Stimulated activated CD8-positive, alpha-beta memory T cell treated with anti-CD3 and anti-CD28 coated beads, Interleukin-12 subunit alpha, Interleukin-12 subunit beta, amount 100 ng/mL, for 24 hours (primary cell): Measurements from ENCODE around the gene CEACAM18.
"Not testable (repeated sequence)": the region's sequence is repeated elsewhere in the genome, so short reads cannot be mapped to it uniquely, and the experiment has no call there.

ENCODE experiments used
- DNase-seq: peaks from one replicate; pipeline ENCODE4 v3.0.0-alpha.2; 2020; ENCODE audit errors: extremely low read depth

The CEACAM18 gene

DNA sequence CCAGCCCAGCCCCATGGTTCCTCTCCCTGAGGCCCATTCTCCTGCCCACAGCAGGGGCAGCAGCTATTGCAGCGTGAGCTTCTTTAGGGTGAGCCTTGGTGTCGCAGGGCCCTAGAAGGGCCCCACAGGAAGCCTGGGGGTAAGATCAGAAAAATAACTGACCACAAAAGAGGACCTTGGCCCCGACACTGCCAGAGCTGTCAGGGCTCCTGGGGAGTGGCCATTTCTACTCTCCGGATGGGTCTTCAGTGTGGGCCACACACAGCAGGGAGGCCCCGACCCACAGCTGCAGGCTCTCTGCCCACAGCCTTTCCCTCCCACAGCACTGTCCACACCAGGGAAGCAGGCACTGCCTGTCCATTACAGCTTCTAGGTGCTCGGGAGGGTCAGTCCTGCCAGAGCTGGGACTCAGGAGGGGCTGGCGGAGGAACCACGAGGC, 16.6 kb upstream of the CEACAM18 start:
- DNase-seq, result no peak

DNA sequence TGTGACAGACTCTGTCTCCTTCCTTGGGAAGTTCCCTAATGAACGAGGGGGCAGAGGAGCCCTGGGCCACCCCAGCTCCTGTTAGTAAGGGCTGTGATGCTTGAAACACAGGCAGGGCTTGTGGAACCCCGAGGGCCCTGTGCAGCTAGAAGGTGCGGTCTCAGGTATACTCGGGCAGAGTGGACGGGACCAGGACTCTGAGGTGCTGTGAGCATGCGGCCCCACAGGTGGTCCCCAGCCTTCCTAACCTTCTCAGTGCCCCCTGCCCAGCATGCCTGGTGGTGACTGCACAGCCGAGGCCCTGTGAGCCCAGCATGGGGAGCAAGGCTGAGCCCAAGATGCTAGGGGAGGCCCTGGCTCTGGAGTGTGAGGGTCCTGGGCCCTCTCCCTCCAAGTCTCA, 16.1 kb upstream of the CEACAM18 start:
- no peak for DNase-seq

DNA sequence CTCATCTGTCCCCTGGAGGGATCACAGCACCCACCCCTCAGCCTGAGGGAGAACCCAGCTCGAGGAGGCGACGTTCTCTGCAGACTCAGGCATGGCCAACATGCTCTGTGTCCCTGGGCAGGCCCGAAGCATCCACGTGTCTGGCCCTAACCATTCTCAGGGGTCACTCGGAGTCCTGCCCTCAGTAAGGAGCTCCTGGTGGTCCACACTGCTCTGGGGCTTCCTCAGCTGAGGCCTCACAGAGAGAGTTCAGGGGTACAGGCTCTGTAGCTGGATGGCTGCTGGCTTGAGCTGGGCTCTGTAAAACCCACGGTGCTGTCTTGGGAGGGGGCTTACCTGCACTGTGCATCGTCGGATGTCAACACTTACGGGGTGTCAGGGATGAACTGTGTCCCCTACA, 15.7 kb upstream of the CEACAM18 start:
- no peak for DNase-seq

DNA sequence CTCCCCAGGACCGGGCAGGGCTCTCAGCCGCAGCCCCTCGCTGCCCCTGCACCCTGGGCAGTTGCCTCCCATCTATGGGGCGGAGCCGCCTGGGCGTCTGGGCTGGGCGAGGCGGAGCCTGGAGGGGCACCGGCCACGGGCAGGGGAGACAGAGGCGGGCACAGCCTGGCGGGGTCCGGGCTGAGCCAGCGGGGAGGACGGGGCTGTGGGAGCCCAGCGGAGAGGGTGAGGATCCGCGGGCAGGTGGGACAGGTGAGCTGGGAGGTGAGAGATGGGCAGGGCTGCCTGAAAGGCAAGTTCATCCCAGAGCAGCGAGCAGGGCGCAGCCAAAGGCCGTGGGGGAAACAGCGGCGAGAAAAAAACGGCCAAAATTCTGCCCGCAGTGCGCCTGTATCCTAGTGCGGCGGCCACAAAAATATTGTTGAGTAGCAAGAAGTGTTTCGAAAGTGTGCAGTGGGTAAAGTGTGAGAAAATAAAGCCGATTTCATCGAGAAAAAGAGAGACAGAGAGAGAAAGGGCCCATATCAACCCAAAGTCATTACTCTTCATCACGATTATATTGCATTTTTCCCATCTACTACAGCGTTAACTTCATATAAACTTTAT, 14.3 kb upstream of the CEACAM18 start:
- not testable (repeated sequence) for DNase-seq

DNA sequence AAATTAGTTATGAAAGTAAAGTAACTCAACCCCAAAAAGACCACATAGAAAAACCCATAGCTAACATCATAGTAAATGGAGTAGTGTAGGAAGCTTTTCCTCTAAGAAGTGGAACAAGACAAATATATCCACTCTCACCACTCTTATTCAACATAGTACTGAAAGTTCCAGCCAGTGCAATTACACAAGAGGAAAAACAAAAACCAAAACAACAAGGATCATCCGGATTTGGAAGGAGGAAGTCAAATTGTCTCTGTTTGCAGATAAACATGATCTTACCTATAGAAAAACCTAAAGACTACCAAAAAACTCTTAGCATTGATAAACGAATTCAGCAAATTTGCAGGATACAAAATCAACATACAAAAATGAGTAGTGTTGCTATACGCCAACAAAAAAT, 11.6 kb upstream of the CEACAM18 start:
- no peak for DNase-seq

DNA sequence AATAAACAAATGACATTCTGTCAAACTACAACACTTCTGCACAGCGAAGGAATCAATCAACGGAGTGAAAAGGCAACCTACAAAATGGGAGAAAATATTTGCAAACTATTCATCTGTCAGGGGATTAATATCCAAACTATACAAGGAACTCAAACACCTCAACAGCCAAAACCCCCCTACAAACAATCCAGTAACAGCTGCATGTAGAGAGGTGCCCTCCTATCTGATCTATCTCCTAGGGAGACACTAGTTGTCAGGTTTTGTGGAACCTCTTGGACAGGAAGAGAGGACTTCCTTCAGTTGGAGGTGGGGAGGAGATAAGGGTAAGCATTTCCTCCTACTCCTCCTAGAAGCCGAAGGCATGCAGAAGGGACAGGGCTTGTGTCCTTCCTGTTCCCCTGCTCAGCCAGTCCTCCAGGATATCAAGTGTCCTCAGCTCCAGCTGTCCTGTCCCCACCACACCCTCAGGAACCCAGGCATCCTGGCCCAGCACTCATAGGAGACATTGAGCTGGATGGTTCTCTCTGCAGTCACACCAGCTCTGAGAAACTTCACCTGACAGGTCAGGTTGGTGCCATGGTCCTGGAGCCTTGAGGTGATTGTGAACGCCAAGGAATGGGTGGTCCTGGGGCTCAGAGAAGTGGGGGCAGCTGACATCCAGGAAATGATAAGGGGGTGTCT, 10.3 kb upstream of the CEACAM18 start:
- no peak for DNase-seq

DNA sequence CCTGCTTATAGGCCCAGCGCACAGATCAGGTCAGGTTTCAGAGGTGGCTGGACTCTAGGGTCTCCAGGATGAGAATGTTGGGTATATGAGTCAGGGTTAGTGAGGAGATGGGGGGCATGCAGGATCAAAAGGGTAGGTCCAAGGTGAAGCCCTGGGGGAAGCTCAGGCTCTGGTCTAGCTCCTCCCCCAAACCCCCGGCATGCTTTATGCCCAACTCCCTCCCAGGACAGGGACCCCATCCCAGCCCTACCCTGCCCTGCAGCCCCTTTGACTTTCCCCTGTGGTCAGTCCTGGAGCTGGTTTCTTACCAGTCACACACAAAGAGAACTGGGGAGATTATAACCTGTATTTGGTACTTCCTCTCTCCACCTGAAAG, 9.8 kb upstream of the CEACAM18 start:
- DNase-seq, result no peak

DNA sequence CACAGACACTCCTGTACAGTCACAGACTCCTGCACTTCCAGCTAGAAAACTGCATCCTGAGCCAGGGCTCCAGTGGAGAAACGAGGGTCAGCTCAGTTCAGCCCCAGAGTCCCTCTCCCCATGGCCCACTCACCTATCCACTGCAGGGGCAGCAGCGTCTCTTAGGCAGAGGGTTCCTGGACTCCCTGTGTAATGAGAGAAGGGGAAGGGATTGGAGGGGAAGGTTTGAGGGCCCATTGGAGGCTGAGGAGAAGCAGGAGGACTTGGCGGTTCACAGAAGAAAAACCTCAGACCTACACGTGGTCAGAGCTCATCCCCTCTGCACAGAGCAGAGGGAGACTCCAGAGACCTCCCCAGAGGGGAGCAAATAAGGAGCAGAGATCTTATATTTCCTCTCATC, 9.2 kb upstream of the CEACAM18 start:
- DNase-seq, result no peak

DNA sequence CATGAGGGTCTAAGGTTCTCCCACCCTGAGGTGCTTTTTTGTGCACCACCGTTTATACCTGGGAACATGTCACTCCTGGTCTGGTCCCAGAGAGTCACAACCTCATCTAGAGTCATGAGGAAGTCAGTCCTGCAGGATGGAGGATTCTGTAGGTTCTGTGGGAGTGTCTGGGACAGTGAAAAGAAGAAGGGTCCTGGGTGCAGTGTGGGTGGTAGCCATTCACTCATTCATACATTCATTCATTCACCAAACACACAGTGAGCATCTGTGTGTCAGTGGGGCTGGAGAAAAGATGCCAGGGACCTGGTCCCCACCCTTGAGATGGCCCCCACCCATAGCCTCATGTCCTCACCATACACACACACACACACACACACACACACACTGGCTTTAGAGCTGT, 8.7 kb upstream of the CEACAM18 start:
- DNase-seq, result no peak

DNA sequence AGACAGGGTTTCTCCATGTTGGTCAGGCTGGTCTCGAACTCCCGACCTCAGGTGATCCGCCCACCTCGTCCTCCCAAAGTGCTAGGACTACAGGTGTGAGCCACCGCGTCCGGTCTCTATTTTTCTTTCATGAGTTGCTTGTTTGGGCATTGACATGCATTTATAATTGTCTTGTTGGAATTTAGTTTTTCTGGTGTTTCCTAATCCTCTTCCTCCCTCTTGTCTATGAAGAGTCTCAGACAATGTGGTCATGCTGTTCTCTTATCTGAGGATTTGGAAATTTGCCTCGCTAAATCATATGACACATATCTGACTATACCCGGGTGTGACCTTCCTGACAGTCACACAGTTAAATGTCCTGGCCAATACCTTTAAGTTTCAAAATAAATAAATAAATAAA, 7.4 kb upstream of the CEACAM18 start:
- DNase-seq, result no peak

DNA sequence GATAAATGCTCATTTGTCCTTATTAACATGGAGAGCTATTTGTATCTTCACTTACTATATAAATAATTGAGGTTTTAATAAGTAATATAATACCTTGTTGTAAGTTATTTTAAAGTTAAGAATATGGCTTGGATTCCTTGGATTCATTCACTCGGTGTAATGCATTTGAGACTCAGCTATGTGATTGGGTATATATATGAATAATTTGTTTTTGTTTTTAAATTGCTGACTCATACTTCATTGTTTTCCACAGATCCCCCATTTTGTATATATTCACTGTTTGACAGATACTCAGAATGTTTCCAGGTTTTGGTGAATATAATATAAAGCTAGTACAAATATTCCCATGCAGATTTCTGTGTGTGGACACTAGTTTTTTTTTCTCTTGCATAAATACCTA, 6.8 kb upstream of the CEACAM18 start:
- DNase-seq, result no peak

DNA sequence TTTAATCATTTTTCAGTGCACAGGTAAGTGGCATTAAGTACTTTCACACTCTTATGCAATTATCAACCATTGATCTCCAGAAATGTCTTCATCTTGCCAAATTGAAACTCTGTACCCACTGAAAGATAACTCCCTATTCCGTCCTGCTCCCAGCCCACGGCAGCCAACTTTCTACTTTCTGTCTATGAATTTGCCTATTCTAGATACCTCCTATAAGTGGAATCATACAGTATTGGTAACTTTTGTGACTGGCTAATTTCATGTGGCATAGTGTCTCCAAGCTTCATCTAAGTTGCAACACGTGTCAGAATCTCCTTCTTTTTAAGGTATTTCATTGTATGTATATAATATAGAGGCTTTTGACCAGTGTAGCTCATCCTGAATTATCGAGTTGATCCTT, 5.7 kb upstream of the CEACAM18 start:
- no peak for DNase-seq

DNA sequence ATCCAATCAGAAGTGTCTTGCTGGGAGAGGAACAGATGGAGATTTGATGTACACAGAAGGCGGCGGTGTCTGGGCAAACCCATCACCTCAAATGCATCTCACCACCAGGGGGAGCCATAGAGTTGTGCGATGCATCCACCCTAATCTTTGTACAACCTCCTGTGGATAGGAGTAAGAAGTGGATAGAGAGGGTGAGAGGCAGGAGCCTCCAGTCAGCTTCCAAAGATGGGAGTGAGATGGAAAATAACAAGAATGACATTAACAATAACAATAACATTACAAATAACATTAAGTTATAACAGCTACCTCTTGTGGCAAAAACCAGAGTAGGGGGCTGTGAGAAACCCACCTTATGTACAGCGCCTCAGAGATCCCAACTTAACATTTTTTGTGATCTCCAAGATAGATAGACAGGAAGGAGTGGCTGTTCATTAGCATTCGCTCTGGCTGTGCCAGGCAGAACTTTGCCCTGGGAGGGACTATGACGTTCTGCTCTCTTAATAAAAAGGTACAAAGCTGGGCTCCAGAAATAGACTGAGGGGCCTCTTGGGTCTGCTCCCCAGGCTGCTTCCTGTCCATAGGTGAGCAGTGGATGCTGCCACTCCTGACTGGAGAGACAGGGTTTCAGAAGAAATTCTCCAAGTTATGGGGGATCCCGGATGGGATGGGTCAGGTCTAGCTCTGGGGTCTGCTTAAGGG, 5.2 kb upstream of the CEACAM18 start:
- peak; percentile 74 for DNase-seq

DNA sequence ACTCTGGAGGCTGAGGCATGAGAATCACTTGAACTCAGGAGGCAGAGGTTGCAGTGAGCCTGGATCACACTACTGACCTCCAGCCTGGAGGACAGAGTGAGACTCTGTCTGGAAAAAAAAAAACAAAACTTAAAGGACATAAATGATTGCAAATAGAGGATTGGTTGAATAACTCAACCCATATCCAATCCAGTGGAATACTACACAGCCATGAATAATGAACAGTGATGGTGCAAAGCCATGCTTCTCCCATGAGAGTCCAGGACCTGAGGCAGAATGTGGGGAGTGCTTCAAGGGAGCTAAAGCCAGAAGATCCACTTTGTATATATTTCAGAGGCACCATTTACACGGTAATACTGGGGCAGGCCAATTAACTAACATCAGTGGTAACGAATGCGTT, 2.2 kb upstream of the CEACAM18 start:
- no peak for DNase-seq

DNA sequence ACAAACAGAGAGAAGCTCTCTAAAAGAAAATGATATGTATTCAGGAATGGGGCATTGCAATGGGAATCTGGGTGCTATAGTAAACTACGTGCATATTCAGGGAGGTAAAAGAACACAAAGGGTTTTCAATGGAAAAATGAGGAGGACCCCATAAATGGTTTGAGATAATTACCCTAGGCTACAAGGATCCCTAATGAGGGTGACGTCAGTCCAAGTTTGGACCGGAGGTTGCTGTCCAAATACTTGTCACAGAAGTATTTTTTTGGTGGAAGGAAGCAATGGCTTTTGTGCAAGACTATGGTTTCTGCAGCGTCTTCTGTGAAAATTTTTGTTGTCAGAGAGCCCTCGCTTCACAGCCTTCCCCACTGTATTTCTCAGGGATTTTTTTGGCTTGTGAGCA, 995 bp upstream of the CEACAM18 start:
- no peak for DNase-seq

DNA sequence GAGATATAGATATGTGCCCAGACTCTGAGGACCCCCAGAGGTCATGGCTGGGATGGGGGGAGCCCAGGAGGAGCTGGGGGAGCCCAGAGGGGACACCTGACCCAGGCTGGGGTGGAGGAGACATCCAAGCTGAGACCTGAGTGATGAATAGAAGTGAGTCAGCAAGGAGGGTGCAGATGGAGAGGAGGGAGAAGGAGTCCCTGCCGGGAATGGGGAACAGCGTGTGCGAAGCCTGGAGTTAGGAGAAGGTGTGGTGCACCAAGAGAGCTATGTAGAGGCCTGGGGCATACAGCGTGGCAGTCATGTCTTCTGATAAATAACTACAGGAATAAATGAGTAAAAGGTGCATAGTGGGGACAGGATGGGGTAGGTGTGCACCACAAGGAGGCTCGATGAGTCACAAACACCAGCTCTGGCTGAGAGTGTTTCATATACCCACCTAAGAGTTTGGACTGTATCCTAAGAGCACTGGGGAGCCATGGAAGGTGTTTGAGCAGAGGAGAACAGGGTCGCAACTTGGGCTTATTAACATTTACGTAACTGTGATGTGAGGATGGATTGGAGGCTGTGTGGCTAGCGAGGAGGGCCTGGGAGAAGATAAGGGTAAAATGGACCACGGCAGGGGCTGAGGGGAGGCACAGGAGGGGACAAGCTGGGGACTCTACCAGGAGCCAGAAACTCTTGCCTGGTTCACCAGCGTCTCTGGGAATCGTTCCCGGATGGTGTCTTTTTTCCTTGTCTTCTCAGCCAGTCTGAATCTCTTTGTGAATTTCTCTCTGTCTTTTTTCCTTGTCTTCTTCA, 1.4 kb downstream of the CEACAM18 start:
- DNase-seq, result no peak

DNA sequence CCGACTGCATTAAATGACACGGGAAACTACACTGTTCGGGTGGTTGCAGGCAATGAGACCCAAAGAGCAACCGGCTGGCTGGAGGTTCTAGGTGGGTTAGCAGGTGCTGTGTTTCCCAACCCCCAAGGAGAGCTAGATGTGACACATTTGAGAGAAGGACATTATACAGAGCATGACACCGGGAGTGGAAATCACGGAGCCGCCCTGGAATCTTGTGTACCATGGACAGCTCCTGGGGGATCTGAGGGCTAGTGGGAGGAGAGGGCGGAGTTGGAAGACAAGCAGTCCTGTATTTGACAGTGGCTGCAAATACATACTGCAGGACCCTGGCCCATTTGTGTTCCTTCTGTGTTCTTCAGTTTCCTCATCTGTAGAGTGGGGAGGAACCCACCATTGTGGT, 2.3 kb downstream of the CEACAM18 start:
- DNase-seq, result no peak

DNA sequence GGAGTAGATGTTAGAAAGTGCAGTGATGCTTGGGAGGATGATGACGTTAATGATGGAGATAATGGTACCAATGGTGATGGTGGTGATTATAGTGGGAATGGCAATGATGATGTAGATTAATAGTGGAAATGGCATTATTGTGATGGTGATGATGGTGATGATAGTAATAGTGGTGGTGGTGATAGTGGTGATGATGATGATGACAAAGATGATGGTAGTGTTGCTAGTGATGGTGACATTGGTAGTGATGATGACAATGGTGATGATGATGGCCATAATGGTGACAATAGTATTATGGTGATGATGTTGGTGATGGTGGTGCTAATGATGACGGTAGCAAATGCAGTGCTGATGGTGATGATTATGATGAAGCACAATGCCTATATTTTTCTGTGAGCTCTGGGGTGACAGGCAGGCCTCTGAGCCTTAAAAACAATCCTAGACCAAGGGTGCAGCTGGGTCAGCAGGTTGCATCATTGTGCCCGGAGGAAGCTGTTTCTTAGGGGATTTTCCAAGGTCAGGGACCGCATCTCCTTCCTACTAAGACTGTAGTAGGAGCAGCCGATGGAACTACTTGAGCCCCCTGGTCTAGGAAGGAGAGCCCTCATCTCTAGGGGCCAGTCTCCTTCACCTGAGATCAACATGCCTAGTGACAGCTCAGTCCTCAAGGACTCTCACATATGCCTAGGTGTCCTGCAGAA, 7.8 kb downstream of the CEACAM18 start:
- no peak for DNase-seq

DNA sequence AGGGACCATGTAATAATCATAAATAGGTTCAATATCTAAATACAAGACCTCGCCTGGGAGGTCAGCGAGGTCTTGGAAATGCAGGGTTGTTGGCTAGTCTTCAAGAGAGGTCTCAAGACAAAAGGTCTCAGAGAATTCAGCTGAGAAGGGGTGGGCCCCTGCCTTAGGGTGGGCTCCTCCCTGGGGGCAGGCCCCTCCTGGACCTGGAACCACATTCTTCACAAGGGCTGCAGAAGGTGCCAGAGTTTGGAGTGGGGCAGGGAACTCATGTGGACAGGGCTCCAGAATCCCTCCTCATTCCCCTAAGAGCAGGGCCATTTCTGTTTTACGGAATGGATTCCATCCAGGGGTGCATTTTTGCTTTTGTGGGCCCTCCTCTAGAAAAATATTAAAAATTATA, 10.2 kb downstream of the CEACAM18 start:
- no peak for DNase-seq

DNA sequence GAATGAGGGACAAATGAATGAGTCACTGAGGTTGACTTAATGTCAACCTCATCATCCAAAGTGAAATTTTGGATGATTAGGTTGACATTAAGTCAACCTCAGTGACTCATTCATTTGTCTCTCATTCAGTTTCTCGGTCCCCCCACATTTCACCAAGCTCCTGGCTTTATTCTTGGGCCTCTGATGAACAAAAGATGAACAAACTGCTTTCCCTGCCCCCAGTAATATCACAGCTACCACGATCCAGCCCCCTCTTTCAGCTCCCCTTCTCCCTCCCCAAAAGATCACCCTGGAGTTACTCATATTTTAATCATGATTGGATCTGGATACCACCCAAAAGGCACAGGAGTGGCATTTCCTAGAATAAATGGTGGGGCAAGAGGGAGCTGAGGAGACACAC, 10.8 kb downstream of the CEACAM18 start:
- DNase-seq, result no peak

DNA sequence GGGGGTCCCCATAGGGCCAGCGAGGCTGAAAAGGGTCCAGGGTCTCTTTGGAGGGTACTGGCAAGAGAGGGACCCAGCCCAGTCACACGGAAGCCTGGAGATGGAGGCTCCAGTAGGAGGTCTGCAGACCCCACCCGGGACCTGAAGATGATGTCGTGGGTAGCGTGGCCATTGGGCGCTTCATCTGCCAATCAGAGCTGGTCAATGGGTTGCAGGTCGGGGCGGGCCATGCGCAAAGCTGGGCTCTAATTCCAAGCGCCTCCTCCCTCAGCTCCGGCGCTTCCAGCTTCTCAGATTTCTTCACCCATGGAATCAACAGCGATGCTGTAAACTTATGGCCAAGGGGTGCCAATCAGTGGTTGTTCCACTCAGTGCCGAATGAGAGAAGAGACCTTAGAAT, 12.3 kb downstream of the CEACAM18 start:
- no peak for DNase-seq

DNA sequence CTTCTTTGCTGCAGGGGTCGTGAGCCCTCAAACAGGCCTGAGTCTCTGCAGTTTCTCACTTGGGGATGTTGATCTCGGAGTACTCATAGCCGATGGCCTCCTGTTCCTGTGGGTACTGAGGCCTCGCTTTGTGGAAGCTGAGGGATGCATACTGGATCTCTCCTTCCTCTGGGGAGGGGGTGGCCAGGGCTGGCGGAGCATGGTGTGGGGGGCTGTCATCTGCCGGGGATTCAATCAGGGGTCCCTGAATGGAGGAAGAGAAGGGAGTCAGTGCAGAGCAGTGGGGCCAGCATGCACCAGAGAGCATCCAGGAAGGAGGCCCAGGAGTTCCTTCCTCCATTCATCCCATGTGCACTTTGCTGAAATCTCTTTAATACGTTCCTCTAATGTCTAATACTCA, 13.2 kb downstream of the CEACAM18 start:
- no peak for DNase-seq
